ENCODE measurements around the gene GPRC5B. TPM values are rescaled to one million over a fixed set of nuclear protein-coding genes. Genes with fewer than 3 reads are reported as not detected.

GPRC5B gene
- total and polyA plus RNA-seq, 2 donors (not counting 3 experiments of a cell fraction or from before 2014, with no cell fraction given), result 42.3 TPM

- intact Hi-C loops (cut with micrococcal nuclease), result no loop called here
- ChIA-PET POLR2A (no interaction called here), CTCF (no interaction called here)
- TF ChIP-seq POLR2A (IDR thresholded peaks at IDR 0.05; ENCODE audit: low read depth, low read length) (no peak), FOS (IDR thresholded peaks at IDR 0.05; ENCODE audit: borderline replicate concordance, insufficient read depth, low read length) (no peak), GATA2 (IDR thresholded peaks at IDR 0.05; ENCODE audit: insufficient read depth, insufficient read length, low read depth, low read length) (no peak)
- Histone ChIP-seq H3K4me3 (replicated peaks in 1 of 3; ENCODE audit: insufficient read depth in 1 of 3, low read depth in 1 of 3, low read length in 3 of 3) (no peak overlapping the region), H3K4me2 (ENCODE audit: insufficient read depth, low read length) (no peak overlapping the region), H4K20me1 (replicated peaks; ENCODE audit: control insufficient read depth, extremely low read depth, insufficient read depth, low read length) (no peaks in the 10 kb centered on the region), H3K27ac (ENCODE audit: insufficient read depth, low read depth, low read length) (no peak overlapping the region), H2AFZ (ENCODE audit: low read depth, low read length) (no peak overlapping the region), H3K9ac (replicated peaks; ENCODE audit: extremely low read depth, insufficient read depth, low read length) (no peak overlapping the region), H3K9me1 (replicated peaks; ENCODE audit: control insufficient read depth, extremely low read depth, insufficient read depth, low read length) (no peaks in the 10 kb centered on the region), H3K79me2 (ENCODE audit: control insufficient read depth, insufficient read depth, low read length) (no peaks in the 10 kb centered on the region), H3K9me3 (replicated peaks; ENCODE audit: control insufficient read depth, insufficient read depth, low read length) (no peaks in the 10 kb centered on the region), H3K27me3 (ENCODE audit: control insufficient read depth in 2 of 2, insufficient read depth in 2 of 2, low read length in 2 of 2) (no peaks in the 10 kb centered on the region), H3K4me1 (ENCODE audit: control insufficient read depth, extremely low read depth, insufficient read depth, low read length) (no peaks in the 10 kb centered on the region), H3K36me3 (ENCODE audit: control insufficient read depth in 2 of 2, extremely low read depth in 1 of 2, insufficient read depth in 2 of 2, low read length in 2 of 2) (no peaks in the 10 kb centered on the region)
- FAIRE-seq (no peak), DNase-seq (ENCODE audit: low read depth, low spot score) (no peak)
- dilution Hi-C loops (cut with MboI; ENCODE audit: extremely low pct_ligation_motif_present, low sequenced_read_pairs), result no loop called here
- no TSS peak for BruUV-seq (replicated peaks)
These were observed 67.5 kb downstream of the GPRC5B start for GRCh38 chr16:19817122-19817521.

- no TSS peak for BruUV-seq (replicated peaks)
- H3K79me2 ChIP-seq (ENCODE audit: control insufficient read depth, insufficient read depth, low read length), result no peaks in the 10 kb centered on the region
- intact Hi-C loops (cut with micrococcal nuclease) (no loop called here), dilution Hi-C loops (cut with MboI; ENCODE audit: extremely low pct_ligation_motif_present, low sequenced_read_pairs) (no loop called here)
- no peak overlapping the region for H3K27ac ChIP-seq (ENCODE audit: insufficient read depth, low read depth, low read length)
- H2AFZ ChIP-seq (ENCODE audit: low read depth, low read length), result no peak overlapping the region
- peaks cover 12% of the 10 kb centered on the region for H3K4me1 ChIP-seq (ENCODE audit: control insufficient read depth, extremely low read depth, insufficient read depth, low read length)
- no peaks in the 10 kb centered on the region for H3K9me1 ChIP-seq (replicated peaks; ENCODE audit: control insufficient read depth, extremely low read depth, insufficient read depth, low read length)
- no peak for FAIRE-seq
- no peak overlapping the region for H3K9ac ChIP-seq (replicated peaks; ENCODE audit: extremely low read depth, insufficient read depth, low read length)
- no peaks in the 10 kb centered on the region for H3K9me3 ChIP-seq (replicated peaks; ENCODE audit: control insufficient read depth, insufficient read depth, low read length)
- H3K4me2 ChIP-seq (ENCODE audit: insufficient read depth, low read length), result no peak overlapping the region
- H3K4me3 ChIP-seq (replicated peaks in 1 of 3; ENCODE audit: insufficient read depth in 1 of 3, low read depth in 1 of 3, low read length in 3 of 3), result no peak overlapping the region
- no peaks in the 10 kb centered on the region for H4K20me1 ChIP-seq (replicated peaks; ENCODE audit: control insufficient read depth, extremely low read depth, insufficient read depth, low read length)
- no peak for DNase-seq (ENCODE audit: low read depth, low spot score)
- no peaks in the 10 kb centered on the region for H3K27me3 ChIP-seq (ENCODE audit: control insufficient read depth in 2 of 2, insufficient read depth in 2 of 2, low read length in 2 of 2)
- no peak for TF ChIP-seq FOS (IDR thresholded peaks at IDR 0.05; ENCODE audit: borderline replicate concordance, insufficient read depth, low read length)
- no peak for TF ChIP-seq POLR2AphosphoS5 (IDR thresholded peaks at IDR 0.05; ENCODE audit: insufficient read depth, low read depth, low read length)
- no peak for TF ChIP-seq EZH2 (IDR thresholded peaks at IDR 0.05; ENCODE audit: borderline replicate concordance, low read depth, low read length, severe bottlenecking)
- no peak for TF ChIP-seq GATA2 (IDR thresholded peaks at IDR 0.05; ENCODE audit: insufficient read depth, insufficient read length, low read depth, low read length)
- no peak for TF ChIP-seq JUN (IDR thresholded peaks at IDR 0.05; ENCODE audit: borderline replicate concordance, insufficient read depth, insufficient read length, low read depth)
- TF ChIP-seq POLR2A (IDR thresholded peaks at IDR 0.05; ENCODE audit: low read depth, low read length), result no peak
- no peak for TF ChIP-seq MYC (IDR thresholded peaks at IDR 0.05; ENCODE audit: low read depth, low read length)
- TF ChIP-seq MAX (IDR thresholded peaks at IDR 0.05; ENCODE audit: insufficient read depth, insufficient read length), result no peak
- TF ChIP-seq CTCF (IDR thresholded peaks at IDR 0.05; ENCODE audit: extremely low read depth in 1 of 2, insufficient read depth in 1 of 2, low read depth in 1 of 2, low read length in 2 of 2), result no peak
- H3K36me3 ChIP-seq (ENCODE audit: control insufficient read depth in 2 of 2, extremely low read depth in 1 of 2, insufficient read depth in 2 of 2, low read length in 2 of 2), result no peaks in the 10 kb centered on the region
- ChIA-PET POLR2A (interaction anchor here (0.6 kb wide), 1 partner anchor 16 kb away, joined by 3 read pairs; no protein-coding TSS in a partner anchor), CTCF (interaction anchor here (0.9 to 1.0 kb wide), 3 partner anchors 11 to 61 kb away, joined by 3 to 6 read pairs (median 3); no protein-coding TSS in a partner anchor)
These were observed 69.2 kb downstream of the GPRC5B start for GRCh38 chr16:19815418-19815817.

Data from endothelial cell of umbilical vein (primary cell).